ENCODE results near the gene ZNF474.
A peak's percentile ranks its signal among the peaks of the same experiment; 100 is the strongest.

Gene ZNF474

GRCh38 chr5:122183098-122183787 is 53.9 kb downstream of the ZNF474 start:
- peak; percentile 31 to 55 for DNase-seq

GRCh38 chr5:122183788-122184170 is 54.4 kb downstream of the ZNF474 start:
- DNase-seq: no peak

DNA sequence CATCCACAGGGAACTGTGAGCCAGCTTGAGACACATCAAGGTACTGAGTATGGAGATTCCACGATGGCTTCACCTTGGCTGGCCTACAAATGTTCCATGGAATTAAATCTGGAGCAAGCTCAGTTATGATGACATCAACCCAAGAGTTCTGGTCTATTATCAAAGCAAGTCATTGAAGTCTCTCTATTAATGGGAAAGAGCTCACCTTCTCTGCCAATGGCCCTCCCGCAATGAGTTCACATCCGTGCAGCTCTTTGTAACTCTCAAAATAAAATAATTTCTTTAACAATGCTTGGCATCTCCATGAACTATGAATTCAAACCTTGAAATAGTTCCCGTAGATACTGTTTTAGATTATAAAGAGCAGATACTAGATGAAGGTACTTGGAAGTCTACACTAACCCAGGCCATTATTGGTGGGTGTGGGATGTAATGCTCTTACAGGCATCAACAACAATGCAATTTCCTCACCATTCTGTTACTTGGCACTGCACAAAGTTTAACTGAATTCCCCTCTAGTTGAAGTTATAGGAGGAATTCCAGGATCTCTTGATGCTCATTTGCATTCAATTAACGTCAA is 55.4 kb downstream of the ZNF474 start:
- DNase-seq: no peak

DNA sequence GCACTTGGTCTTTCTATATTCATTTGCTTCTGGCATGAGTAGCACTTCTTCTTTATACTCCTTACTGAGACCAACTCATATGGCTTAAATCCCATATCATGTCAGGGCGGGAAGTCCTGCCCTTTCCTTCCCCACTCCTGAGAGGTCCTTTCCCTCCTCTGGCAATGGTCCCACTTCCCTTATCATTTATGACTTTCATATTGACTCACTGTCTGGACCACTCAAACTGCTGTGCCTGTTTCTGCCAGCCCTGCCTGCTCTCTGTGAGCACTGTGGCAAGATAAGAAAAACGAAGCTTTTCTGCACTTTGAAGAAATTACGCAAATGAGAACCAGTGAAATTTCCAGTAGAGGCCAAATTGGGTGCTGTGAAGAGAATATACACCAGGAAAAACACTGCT is 58.1 kb downstream of the ZNF474 start:
- DNase-seq: no peak

- no peak for DNase-seq
Measured at GRCh38 chr5:122190156-122190555, 60.8 kb downstream of the ZNF474 start.

DNA sequence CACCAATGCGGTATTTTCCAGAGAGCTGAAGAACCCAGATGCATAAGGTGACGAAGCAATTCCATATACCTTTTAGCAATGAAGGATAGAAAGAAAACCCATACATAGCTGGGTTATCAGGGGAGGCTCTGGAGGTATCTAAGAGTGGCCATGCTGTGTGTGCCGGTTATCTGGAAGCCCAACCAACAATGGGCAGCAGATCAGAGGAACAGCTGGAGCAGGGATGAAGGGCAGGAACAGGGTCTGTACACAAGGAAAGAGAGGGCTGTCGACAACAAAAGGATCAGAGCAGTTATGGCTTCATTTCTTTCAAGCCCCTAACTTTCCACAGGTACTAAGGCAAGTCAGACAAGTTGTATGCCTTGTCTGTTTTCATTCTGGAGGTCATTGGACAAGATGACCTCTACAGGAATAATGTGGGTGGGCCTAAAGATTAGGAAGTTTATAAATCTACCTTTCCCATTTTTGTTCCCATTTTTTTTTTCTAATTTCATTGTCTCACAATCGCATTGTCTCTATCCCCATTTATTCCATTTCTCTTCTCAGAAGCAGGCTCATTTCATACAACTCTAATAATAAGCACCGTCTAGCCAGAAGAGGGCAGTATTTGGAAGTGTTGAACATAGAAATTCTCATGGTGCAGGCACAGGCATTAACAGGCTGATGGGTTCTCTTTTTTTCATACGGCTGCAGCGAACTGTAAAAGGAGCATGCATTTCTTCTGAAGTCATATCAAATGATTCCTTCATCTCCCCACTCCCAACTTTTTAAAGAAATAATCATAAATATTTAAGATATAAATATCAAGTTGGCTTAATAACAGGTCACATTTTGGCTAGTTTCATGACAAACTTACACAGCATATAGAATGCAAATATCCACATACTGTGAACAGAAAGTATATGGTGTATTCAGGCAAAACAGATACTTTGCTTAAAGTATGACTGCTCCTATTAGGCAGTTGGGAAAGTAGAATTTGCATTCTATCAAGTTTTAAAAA is 63.5 kb downstream of the ZNF474 start:
- peak; percentile 69 to 83 for DNase-seq

GRCh38 chr5:122195802-122196394 is 66.6 kb downstream of the ZNF474 start:
- peak; percentile 26 to 69 for DNase-seq

DNA sequence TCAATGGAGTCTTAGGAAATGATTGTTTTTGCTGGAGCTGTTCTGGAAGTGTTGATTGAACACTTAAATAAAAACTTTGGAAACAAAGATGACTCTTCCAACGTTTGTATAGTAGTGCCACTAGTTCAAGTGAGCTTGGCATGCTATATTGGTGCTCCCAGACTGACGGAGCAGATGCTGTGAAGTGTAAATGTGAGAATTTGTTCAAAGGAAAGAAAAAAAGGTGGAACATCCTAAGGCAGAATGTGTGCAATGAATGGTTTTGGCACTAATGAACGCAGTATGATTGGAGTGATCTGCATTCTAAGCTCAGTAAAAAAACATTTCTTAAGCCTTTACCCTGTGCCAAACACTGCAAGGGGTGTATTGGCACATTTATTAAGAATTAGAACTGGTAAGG is 69.8 kb downstream of the ZNF474 start:
- DNase-seq: no peak

- no peak for DNase-seq
Measured at GRCh38 chr5:122200450-122200849, 71.1 kb downstream of the ZNF474 start.

GRCh38 chr5:122200865-122201264 is 71.5 kb downstream of the ZNF474 start:
- DNase-seq: no peak

- no peak for DNase-seq
Measured at GRCh38 chr5:122201365-122201764, 72.0 kb downstream of the ZNF474 start.

DNA sequence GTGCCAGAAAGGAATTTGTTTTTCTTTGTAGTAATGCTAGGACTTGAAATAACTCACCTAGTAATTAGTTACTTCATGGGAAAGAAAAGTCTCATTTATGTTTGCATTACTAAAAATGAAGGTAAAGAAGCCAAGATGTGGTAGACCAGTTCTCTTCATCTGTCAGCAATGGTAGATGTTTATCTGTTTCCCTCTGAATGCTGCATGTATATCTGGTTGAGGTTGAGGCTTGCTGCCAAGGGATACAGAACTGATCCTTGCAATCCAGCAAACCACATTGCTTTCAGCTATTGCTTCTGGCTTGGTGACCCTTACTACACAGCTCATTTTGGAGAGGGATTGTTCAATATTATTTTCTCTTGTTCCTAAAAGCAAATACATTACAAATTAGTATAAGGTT is 73.6 kb downstream of the ZNF474 start:
- no peak for DNase-seq

Measured in NCI-H526 (cell line).